HepG2 (cell line): ENCODE data around the gene SHOX. TPM values are rescaled to one million over a fixed set of nuclear protein-coding genes. Genes with fewer than 3 reads are reported as not detected.

Experiments used
- ATAC-seq: fragments of 200-7000 bp; cut with Tn5 transposase; 3 replicates; pipeline ENCODE4 v1.9.1; 2020; ENCODE audit warnings: mild to moderate bottlenecking, moderate library complexity
- BruUV-seq: library from RNA; stranded (reverse); fragments of 400-500 nt; replicated peaks from 2 replicates; lab custom pipeline; 2021; lab: Mats Ljungman, UMichigan
- CTCF ChIA-PET: fragments of 300-600 bp; formaldehyde crosslinking; extraction: SDS; loops from one replicate; lab custom pipeline; 2021; ENCODE audit warnings: low total read pairs, inconsistent platforms, low intra/inter-chr PET ratio; lab: Yijun Ruan, JAX
- POLR2A ChIA-PET: fragments of 350-600 bp; sonication (Branson Sonifier 250); formaldehyde crosslinking; loops from one replicate; lab custom pipeline; 2020; ENCODE audit warnings: antibody characterized with exemption, inconsistent platforms; lab: Yijun Ruan, JAX
- DNase-seq: peaks from one replicate; pipeline ENCODE4 v3.0.0-alpha.2; 2015; ENCODE audit warnings: low spot score
- FAIRE-seq: peaks from 3 replicates; lab custom pipeline; 2011; peaks lifted over from hg19 to GRCh38; lab: Jason Lieb, UNC
- H2AFZ ChIP-seq: one replicate; pipeline ENCODE4 v1.6.1; 2011; ENCODE audit warnings: low read length, inconsistent platforms
- H3K27ac ChIP-seq: fragments of 300-600 bp; 3 replicates; pipeline ENCODE4 v1.8.0; 2011; ENCODE audit warnings: mixed run types, mild to moderate bottlenecking, mixed read lengths, low read length, inconsistent platforms; ENCODE audit not compliant: insufficient read depth; ENCODE audit errors: extremely low read length
- H3K27me3 ChIP-seq, 2 experiments: fragments of 200-600 bp in 1 of 2; 2 replicates in 1 of 2; 3 replicates in 1 of 2; pipeline versions ENCODE4 v1.6.0 to v1.8.0; 2011; ENCODE audit warnings: low read length in 2 of 2, mild to moderate bottlenecking in 2 of 2, moderate library complexity in 2 of 2, inconsistent platforms in 1 of 2; ENCODE audit not compliant: insufficient read depth in 2 of 2, control insufficient read depth in 1 of 2
- H3K36me3 ChIP-seq, 2 experiments: fragments of 200-600 bp in 1 of 2; replicated peaks in 1 of 2; 2 replicates in 1 of 2; 3 replicates in 1 of 2; pipeline versions ENCODE4 v1.5.1 to v1.8.0; 2011; ENCODE audit warnings: low read length in 2 of 2, inconsistent platforms in 1 of 2; ENCODE audit not compliant: insufficient read depth in 2 of 2, control insufficient read depth in 1 of 2
- H3K4me1 ChIP-seq: 2 replicates; pipeline ENCODE4 v1.5.1; 2012; ENCODE audit warnings: low read length, inconsistent platforms; ENCODE audit not compliant: insufficient read depth
- H3K4me2 ChIP-seq: 2 replicates; pipeline ENCODE4 v1.6.0; 2011; ENCODE audit warnings: low read depth, low read length, inconsistent platforms
- H3K4me3 ChIP-seq, 3 experiments: fragments of 200-600 bp in 1 of 3; sonication (generic), shearing (Covaris generic) in 1 of 3; replicated peaks in 1 of 3; 2 replicates each; pipeline ENCODE4 v1.5.1; 2011 to 2016; ENCODE audit warnings: low read length in 3 of 3, inconsistent platforms in 2 of 3, low read depth in 2 of 3, mild to moderate bottlenecking in 2 of 3, control low read depth in 1 of 3, mixed read lengths in 1 of 3; ENCODE audit not compliant: insufficient read depth in 1 of 3
- H3K79me2 ChIP-seq: one replicate; pipeline ENCODE4 v1.6.1; 2011; ENCODE audit warnings: low read length, inconsistent platforms; ENCODE audit not compliant: insufficient read depth
- H3K9ac ChIP-seq: 2 replicates; pipeline ENCODE4 v1.6.0; 2011; ENCODE audit warnings: mild to moderate bottlenecking, low read depth, low read length, inconsistent platforms; ENCODE audit not compliant: insufficient read depth
- H3K9me3 ChIP-seq: 2 replicates; pipeline ENCODE4 v1.5.1; 2012; ENCODE audit warnings: mild to moderate bottlenecking, low read length
- H4K20me1 ChIP-seq: 2 replicates; pipeline ENCODE4 v1.6.0; 2011; ENCODE audit warnings: inconsistent platforms, mild to moderate bottlenecking, low read length, moderate library complexity; ENCODE audit not compliant: insufficient read depth
- CSRNP2 ChIP-seq: sonication (generic); formaldehyde crosslinking; conservative IDR thresholded peaks from 2 replicates; pipeline ENCODE4 v1.8.0; 2022; ENCODE audit warnings: low read depth, missing genetic modification reagents
- DPF2 ChIP-seq: sonication (generic); formaldehyde crosslinking; IDR thresholded peaks from 2 replicates; pipeline ENCODE4 v1.4.0; 2020; ENCODE audit warnings: mild to moderate bottlenecking, low read depth, missing genetic modification reagents, borderline replicate concordance
- FOSL2 ChIP-seq: sonication (generic); formaldehyde crosslinking; IDR thresholded peaks from 2 replicates; pipeline ENCODE4 v1.4.0; 2020; ENCODE audit warnings: missing genetic modification reagents
- HDAC2 ChIP-seq: sonication (generic); formaldehyde crosslinking; IDR thresholded peaks from 2 replicates; pipeline ENCODE4 v1.4.0; 2020; ENCODE audit warnings: missing genetic modification reagents
- HES4 ChIP-seq: sonication (generic); formaldehyde crosslinking; IDR thresholded peaks from 2 replicates; pipeline ENCODE4 v1.9.0; 2021; ENCODE audit warnings: mild to moderate bottlenecking, missing genetic modification reagents, borderline replicate concordance
- HINFP ChIP-seq: sonication (generic); formaldehyde crosslinking; IDR thresholded peaks from 2 replicates; pipeline ENCODE4 v1.4.0; 2020; ENCODE audit warnings: low read depth, mild to moderate bottlenecking, missing genetic modification reagents
- HMG20A ChIP-seq: IDR thresholded peaks from 2 replicates; pipeline ENCODE4 v1.6.1; 2016; ENCODE audit warnings: borderline replicate concordance
- IRF1 ChIP-seq: sonication (generic); formaldehyde crosslinking; IDR thresholded peaks from 2 replicates; pipeline ENCODE4 v1.4.0; 2020; ENCODE audit warnings: low read depth, mild to moderate bottlenecking, missing genetic modification reagents
- KDM6A ChIP-seq: IDR thresholded peaks from 2 replicates; pipeline ENCODE4 v1.6.1; 2016; ENCODE audit warnings: low read depth
- SIX1 ChIP-seq: sonication (generic); formaldehyde crosslinking; IDR thresholded peaks from 2 replicates; pipeline ENCODE4 v1.4.0; 2020; ENCODE audit warnings: missing genetic modification reagents, borderline replicate concordance
- SMAD1 ChIP-seq: sonication (generic); formaldehyde crosslinking; IDR thresholded peaks from 2 replicates; pipeline ENCODE4 v1.4.0; 2020; ENCODE audit warnings: missing genetic modification reagents, low read depth, mild to moderate bottlenecking, borderline replicate concordance
- SNAPC2 ChIP-seq: sonication (generic); formaldehyde crosslinking; IDR thresholded peaks from 2 replicates; pipeline ENCODE4 v1.8.1; 2022; ENCODE audit warnings: mild to moderate bottlenecking, missing genetic modification reagents
- ZIK1 ChIP-seq: sonication (generic); formaldehyde crosslinking; IDR thresholded peaks from 2 replicates; pipeline ENCODE4 v1.5.0; 2020; ENCODE audit warnings: mild to moderate bottlenecking, low read depth, missing genetic modification reagents, borderline replicate concordance
- ZNF780A ChIP-seq: sonication (generic); formaldehyde crosslinking; IDR thresholded peaks from 2 replicates; pipeline ENCODE4 v1.8.0; 2022; ENCODE audit warnings: mild to moderate bottlenecking, missing genetic modification reagents, moderate library complexity
- ZSCAN22 ChIP-seq: sonication (generic); formaldehyde crosslinking; IDR thresholded peaks from 2 replicates; pipeline ENCODE4 v1.4.0; 2020; ENCODE audit warnings: mild to moderate bottlenecking, missing genetic modification reagents
- WGBS: methylation state at CpG from one replicate; pipeline ENCODE4 v1.1.6; 2017; ENCODE audit warnings: low lambda C conversion rate; 5-methylcytosine and 5-hydroxymethylcytosine counted together
- in situ Hi-C: cut with HindIII; loops from 2 replicates; pipeline ENCODE4 v1.10.0; 2017; ENCODE audit warnings: low pct_unique_long_range_greater_than_20kb; ENCODE audit not compliant: extremely low pct_ligation_motif_present
- intact Hi-C: fragments of 100-400 bp; cut with micrococcal nuclease; formaldehyde crosslinking; loops from one replicate; pipeline ENCODE4 v1.10.0; 2022; ENCODE audit not compliant: unreplicated experiment
- polyA plus RNA-seq, 8 experiments: library from polyadenylated mRNA; depleted of rRNA in 3 of 8; stranded (reverse) in 7 of 8; unstranded in 1 of 8; fragments of >200 nt; fragmentation: Illumina TruSeq in 4 of 8; extraction: Trizol in 4 of 8; gene quantifications; 2 replicates each; pipeline versions ENCODE4 v1.2.1 to v1.2.3, GENCODE V29; 2011 to 2016; ENCODE audit warnings: low read depth in 4 of 8, missing spikeins in 1 of 8, mixed read lengths in 1 of 8; ENCODE audit not compliant: insufficient read depth in 1 of 8
- total RNA-seq, 5 experiments: library from RNA; depleted of rRNA; stranded (reverse); fragments of >200 nt; fragmentation: Illumina TruSeq; extraction: Trizol; gene quantifications; 2 replicates each; pipeline ENCODE4 v1.2.3, GENCODE V29; 2016; ENCODE audit warnings: low read depth in 1 of 5

SHOX gene
- total and polyA plus RNA-seq, 2 of the 13 experiments (the other 11 are each of a cell fraction or from before 2014, with no cell fraction given): not detected

GRCh38 chrX:635428-636090 lies 5.0 kb downstream of the SHOX start (continued):
- no peak for TF ChIP-seq DPF2 (CRISPR knock-in tag)
- no peak for TF ChIP-seq ZNF780A (CRISPR knock-in tag)
- no peak for TF ChIP-seq HINFP (CRISPR knock-in tag)
- no peak for TF ChIP-seq HDAC2
- TF ChIP-seq SNAPC2 (CRISPR knock-in tag): no peak

- peaks cover 3 to 43% of the 10 kb centered on the region in 2 experiments; a peak in 3 of 5 replicates for H3K27me3 ChIP-seq
- H3K9ac ChIP-seq: no peak overlapping the region
Measured at GRCh38 chrX:636981-637659, 6.5 kb downstream of the SHOX start.

More at GRCh38 chrX:636981-637659, 6.5 kb downstream of the SHOX start:
- DNase-seq (no peak), ATAC-seq (no peak), FAIRE-seq (no peak)
- intact Hi-C loops: no loop called here
- WGBS: 23% methylated on average over 27 of the region's 27 CpGs
- BruUV-seq: no TSS peak
- Histone ChIP-seq H3K36me3 (no peaks in the 10 kb centered on the region), H3K4me1 (no peaks in the 10 kb centered on the region), H3K79me2 (no peaks in the 10 kb centered on the region), H2AFZ (no peak overlapping the region), H3K4me2 (no peak overlapping the region), H4K20me1 (no peaks in the 10 kb centered on the region), H3K4me3 (no peak overlapping the region), H3K9me3 (no peaks in the 10 kb centered on the region), H3K27ac (no peak overlapping the region)
- ChIA-PET POLR2A (no interaction called here), CTCF (no interaction called here)
- TF ChIP-seq FOSL2 (CRISPR knock-in tag) (no peak), SIX1 (CRISPR knock-in tag) (no peak), SMAD1 (CRISPR knock-in tag) (no peak), CSRNP2 (CRISPR knock-in tag) (no peak), HMG20A (CRISPR knock-in tag) (no peak), HES4 (CRISPR knock-in tag) (no peak), IRF1 (CRISPR knock-in tag) (no peak), ZIK1 (CRISPR knock-in tag) (no peak), KDM6A (no peak), ZSCAN22 (CRISPR knock-in tag) (no peak)
- in situ Hi-C loops: no loop called here
